CD4-positive, alpha-beta T cell (primary cell): ENCODE measurements around the gene RAB15. TPM values are rescaled to one million over a fixed set of nuclear protein-coding genes. Genes with fewer than 3 reads are reported as not detected.

ENCODE experiments used
- ATAC-seq: fragments of 200-7000 bp; cut with Tn5 transposase; one replicate; pipeline ENCODE4 v1.10.0; 2022; ENCODE audit warnings: mild to moderate bottlenecking; ENCODE audit not compliant: poor library complexity
- CTCF ChIA-PET: fragments of 350-600 bp; sonication (Branson Sonifier 250); formaldehyde crosslinking; loops from one replicate; lab custom pipeline; 2021; ENCODE audit warnings: antibody characterized with exemption, inconsistent platforms; lab: Charles Lee
- POLR2A ChIA-PET: fragments of 350-600 bp; sonication (Branson Sonifier 250); formaldehyde crosslinking; loops from one replicate; lab custom pipeline; 2021; ENCODE audit warnings: antibody characterized with exemption, inconsistent platforms; lab: Charles Lee
- DNase-seq, 14 experiments: peaks; one replicate each; pipeline ENCODE4 v3.0.0-alpha.2; 2013 to 2020; ENCODE audit warnings: mixed read lengths in 2 of 14
- H3K27ac ChIP-seq, 2 donors: one replicate each; pipeline versions ENCODE4 v1.5.1 to v1.7.0; 2013; ENCODE audit warnings: low read length in 2 of 2, low read depth in 1 of 2, mild to moderate bottlenecking in 1 of 2
- H3K27me3 ChIP-seq, 2 experiments: 1 replicate in 1 of 2; 2 replicates in 1 of 2; pipeline versions ENCODE4 v1.6.1 to v1.7.0; 2013; ENCODE audit warnings: low read length in 2 of 2, control low read depth in 1 of 2, mild to moderate bottlenecking in 1 of 2, moderate library complexity in 1 of 2; ENCODE audit not compliant: insufficient read depth in 2 of 2, control insufficient read depth in 1 of 2
- H3K36me3 ChIP-seq: one replicate; pipeline ENCODE4 v1.6.1; 2013; ENCODE audit warnings: low read length, control low read depth; ENCODE audit not compliant: insufficient read depth
- H3K4me1 ChIP-seq: one replicate; pipeline ENCODE4 v1.6.1; 2013; ENCODE audit warnings: low read length, control low read depth; ENCODE audit not compliant: insufficient read depth
- H3K4me3 ChIP-seq: one replicate; pipeline ENCODE4 v1.5.1; 2013; ENCODE audit warnings: mild to moderate bottlenecking, low read length, moderate library complexity
- H3K9me3 ChIP-seq, 2 experiments: 1 replicate in 1 of 2; 2 replicates in 1 of 2; pipeline versions ENCODE4 v1.6.1 to v1.7.0; 2013; ENCODE audit warnings: low read length in 2 of 2, mild to moderate bottlenecking in 2 of 2, control low read depth in 1 of 2, moderate library complexity in 1 of 2; ENCODE audit not compliant: control insufficient read depth in 1 of 2, insufficient read depth in 1 of 2
- H3K27ac Mint-ChIP-seq: one replicate; pipeline ENCODE4 v1.8.0; 2020; ENCODE audit warnings: mixed read lengths
- H3K27me3 Mint-ChIP-seq: one replicate; pipeline ENCODE4 v1.8.0; 2021; ENCODE audit warnings: mixed read lengths
- H3K36me3 Mint-ChIP-seq: one replicate; pipeline ENCODE4 v1.8.0; 2021; ENCODE audit warnings: low read depth, mixed read lengths
- H3K4me1 Mint-ChIP-seq: one replicate; pipeline ENCODE4 v1.8.0; 2021; ENCODE audit warnings: low read depth, mixed read lengths
- H3K4me3 Mint-ChIP-seq: one replicate; pipeline ENCODE4 v1.8.0; 2020; ENCODE audit warnings: mild to moderate bottlenecking, mixed read lengths
- H3K9me3 Mint-ChIP-seq: one replicate; pipeline ENCODE4 v1.8.0; 2020; ENCODE audit warnings: mixed read lengths
- intact Hi-C, 2 experiments: fragments of 100-400 bp; cut with DNase I in 1 of 2; cut with micrococcal nuclease in 1 of 2; formaldehyde crosslinking; loops; one replicate each; pipeline versions ENCODE4 v1.15.1 to v1.9.0; 2023 to 2025; cut with DNase I, micrococcal nuclease
- total RNA-seq, 174 experiments: library from RNA in 2 of 174; stranded (reverse) in 2 of 174; gene quantifications; one replicate each; pipeline ENCODE4 v1.2.3 and lab custom pipeline; 2021 to 2026
- TF ChIP-seq, protein P1 (sequence below): fragments of 200-600 bp; IDR thresholded peaks from one replicate; pipeline ENCODE4 v1.8.0; 2022; ENCODE audit warnings: antibody characterized with exemption, mild to moderate bottlenecking

Gene RAB15
- total RNA-seq, 2 experiments from 2014 or later: 2.6 to 3.8 TPM

DNA sequence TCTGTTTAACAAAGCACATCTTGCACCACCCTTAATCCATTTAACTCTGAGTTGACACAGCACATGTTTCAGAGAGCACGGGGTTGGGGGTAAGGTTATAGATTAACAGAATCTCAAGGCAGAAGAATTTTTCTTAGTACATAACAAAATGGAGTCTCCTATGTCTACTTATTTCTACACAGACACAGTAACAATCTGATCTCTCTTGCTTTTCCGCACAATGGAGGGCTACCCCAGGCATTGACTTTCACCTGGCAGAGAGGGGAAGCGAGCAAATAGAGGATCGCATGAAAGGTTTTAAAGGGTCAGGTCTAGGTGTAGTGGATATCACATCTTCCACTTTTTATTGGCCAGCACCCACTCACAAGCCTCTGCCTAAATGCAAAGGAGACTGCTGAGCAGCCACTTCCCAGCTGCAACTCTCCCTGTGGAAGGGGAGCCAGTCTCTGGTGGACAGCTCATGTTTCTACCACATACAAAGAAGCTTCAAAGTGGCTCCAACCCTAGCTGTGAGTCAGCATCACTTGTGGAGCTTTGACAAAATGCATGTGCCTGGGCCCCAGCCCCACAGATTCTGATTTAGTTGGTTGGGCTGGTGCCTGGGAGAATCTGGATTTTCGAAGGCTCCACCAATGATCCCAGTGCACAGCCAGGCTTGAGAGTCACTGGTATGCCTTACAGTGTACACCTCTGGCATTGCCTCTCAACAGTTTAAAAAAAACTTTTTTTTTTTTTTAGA is 7.4 kb upstream of the RAB15 start:
- TF ChIP-seq, protein P1, sequence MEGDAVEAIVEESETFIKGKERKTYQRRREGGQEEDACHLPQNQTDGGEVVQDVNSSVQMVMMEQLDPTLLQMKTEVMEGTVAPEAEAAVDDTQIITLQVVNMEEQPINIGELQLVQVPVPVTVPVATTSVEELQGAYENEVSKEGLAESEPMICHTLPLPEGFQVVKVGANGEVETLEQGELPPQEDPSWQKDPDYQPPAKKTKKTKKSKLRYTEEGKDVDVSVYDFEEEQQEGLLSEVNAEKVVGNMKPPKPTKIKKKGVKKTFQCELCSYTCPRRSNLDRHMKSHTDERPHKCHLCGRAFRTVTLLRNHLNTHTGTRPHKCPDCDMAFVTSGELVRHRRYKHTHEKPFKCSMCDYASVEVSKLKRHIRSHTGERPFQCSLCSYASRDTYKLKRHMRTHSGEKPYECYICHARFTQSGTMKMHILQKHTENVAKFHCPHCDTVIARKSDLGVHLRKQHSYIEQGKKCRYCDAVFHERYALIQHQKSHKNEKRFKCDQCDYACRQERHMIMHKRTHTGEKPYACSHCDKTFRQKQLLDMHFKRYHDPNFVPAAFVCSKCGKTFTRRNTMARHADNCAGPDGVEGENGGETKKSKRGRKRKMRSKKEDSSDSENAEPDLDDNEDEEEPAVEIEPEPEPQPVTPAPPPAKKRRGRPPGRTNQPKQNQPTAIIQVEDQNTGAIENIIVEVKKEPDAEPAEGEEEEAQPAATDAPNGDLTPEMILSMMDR: no peak
- no peaks in the 10 kb centered on the region for H3K36me3 Mint-ChIP-seq
- H3K4me1 Mint-ChIP-seq: peaks cover 12% of the 10 kb centered on the region
- no peaks in the 10 kb centered on the region for H3K9me3 Mint-ChIP-seq
- Histone ChIP-seq H3K9me3 (no peaks in the 10 kb centered on the region), H3K4me1 (peaks cover 3% of the 10 kb centered on the region), H3K27me3 (no peaks in the 10 kb centered on the region), H3K4me3 (no peak overlapping the region), H3K36me3 (no peaks in the 10 kb centered on the region), H3K27ac (no peak overlapping the region)
- H3K27me3 Mint-ChIP-seq: no peaks in the 10 kb centered on the region
- ATAC-seq (no peak), DNase-seq (no peak)
- no peak overlapping the region for H3K4me3 Mint-ChIP-seq
- ChIA-PET POLR2A (no interaction called here), CTCF (interaction anchor here (0.7 kb wide), 1 partner anchor 21 kb away, joined by 3 read pairs; no protein-coding TSS in a partner anchor)
- intact Hi-C loops: loop anchor here (5.0 to 10.0 kb wide), 5 partner anchors 52 to 845 kb away; partner anchors contain the start of gene CHURC1 (in 1 of the 2)
- H3K27ac Mint-ChIP-seq: no peak overlapping the region

DNA sequence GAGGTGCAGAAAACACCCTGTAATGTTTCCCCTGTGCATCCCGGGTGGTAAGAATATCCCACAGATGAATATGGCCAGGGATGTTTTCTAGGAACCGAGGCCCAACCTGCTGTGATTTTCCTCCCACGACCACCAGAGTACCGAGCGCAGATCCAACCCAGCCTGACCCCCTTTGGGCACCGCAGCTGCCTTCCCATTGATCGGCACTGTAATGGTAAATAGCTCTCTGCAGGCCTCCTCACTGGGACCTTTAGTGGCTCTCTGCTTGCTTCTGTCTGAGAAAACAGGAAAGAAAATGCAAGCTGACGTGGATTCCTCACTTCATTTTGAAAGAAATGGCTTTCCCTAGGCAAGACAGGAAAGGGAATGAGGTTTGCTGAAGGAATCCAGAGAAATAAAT is 2.4 kb upstream of the RAB15 start:
- H3K36me3 Mint-ChIP-seq: no peaks in the 10 kb centered on the region
- TF ChIP-seq, protein P1: no peak
- peaks cover 23% of the 10 kb centered on the region for H3K4me1 Mint-ChIP-seq
- POLR2A ChIA-PET: interaction anchor here (0.7 kb wide), 1 partner anchor 233 kb away, joined by 3 read pairs; no protein-coding TSS in a partner anchor
- peak overlapping the region; percentile 58 for H3K4me3 Mint-ChIP-seq
- Histone ChIP-seq H3K9me3 (no peaks in the 10 kb centered on the region), H3K27me3 (no peaks in the 10 kb centered on the region), H3K4me1 (peaks cover 19% of the 10 kb centered on the region), H3K4me3 (no peak overlapping the region), H3K36me3 (no peaks in the 10 kb centered on the region), H3K27ac (no peak overlapping the region)
- H3K9me3 Mint-ChIP-seq: no peaks in the 10 kb centered on the region
- CTCF ChIA-PET: interaction anchor here (1.9 kb wide), 1 partner anchor 12 kb away, joined by 6 read pairs; the partner anchor contains the start of gene FNTB
- ATAC-seq: no peak
- DNase-seq: no peak
- intact Hi-C loops: no loop called here
- H3K27ac Mint-ChIP-seq: no peak overlapping the region
- no peaks in the 10 kb centered on the region for H3K27me3 Mint-ChIP-seq

DNA sequence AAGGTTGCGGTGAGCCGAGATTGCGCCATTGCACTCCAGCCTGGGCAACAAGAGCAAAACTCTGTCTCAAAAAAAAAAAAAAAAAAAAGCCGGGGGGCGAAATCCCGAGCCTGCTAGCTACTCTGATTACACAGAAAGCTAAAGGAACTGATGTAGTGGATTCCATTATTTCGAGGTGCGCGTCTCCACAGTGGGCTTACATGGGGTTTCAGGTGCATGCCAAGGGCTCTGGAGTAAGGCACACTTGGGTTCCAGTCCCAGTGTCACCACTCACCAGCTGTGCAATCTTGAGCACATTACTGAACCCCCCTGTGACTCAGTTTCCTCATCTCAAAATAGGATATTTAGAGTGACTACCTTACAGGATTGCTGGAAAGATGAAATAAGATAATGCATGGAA is 1.7 kb upstream of the RAB15 start:
- ATAC-seq (no peak), DNase-seq (no peak)
- Mint-ChIP-seq H3K4me3 (no peak overlapping the region), H3K27me3 (no peaks in the 10 kb centered on the region), H3K4me1 (peaks cover 28% of the 10 kb centered on the region), H3K27ac (no peak overlapping the region), H3K9me3 (no peaks in the 10 kb centered on the region), H3K36me3 (no peaks in the 10 kb centered on the region)
- intact Hi-C loops: no loop called here
- Histone ChIP-seq H3K27me3 (no peaks in the 10 kb centered on the region), H3K27ac (no peak overlapping the region), H3K4me3 (no peak overlapping the region), H3K4me1 (peaks cover 19% of the 10 kb centered on the region), H3K9me3 (no peaks in the 10 kb centered on the region), H3K36me3 (no peaks in the 10 kb centered on the region)
- TF ChIP-seq, protein P1: no peak
- POLR2A ChIA-PET: interaction anchor here (0.6 to 0.7 kb wide), 2 partner anchors 13 to 17 kb away, joined by 3 to 4 read pairs; partner anchors contain the start of gene FNTB
- CTCF ChIA-PET: interaction anchor here (1.9 kb wide), 1 partner anchor 13 kb away, joined by 6 read pairs; the partner anchor contains the start of gene FNTB
